ENCODE results near the gene PANK2. TPM values are rescaled to one million over a fixed set of nuclear protein-coding genes. Genes with fewer than 3 reads are reported as not detected.

The PANK2 gene
- total RNA-seq, 2 experiments from 2014 or later, result 77.3 to 82.3 TPM

DNA sequence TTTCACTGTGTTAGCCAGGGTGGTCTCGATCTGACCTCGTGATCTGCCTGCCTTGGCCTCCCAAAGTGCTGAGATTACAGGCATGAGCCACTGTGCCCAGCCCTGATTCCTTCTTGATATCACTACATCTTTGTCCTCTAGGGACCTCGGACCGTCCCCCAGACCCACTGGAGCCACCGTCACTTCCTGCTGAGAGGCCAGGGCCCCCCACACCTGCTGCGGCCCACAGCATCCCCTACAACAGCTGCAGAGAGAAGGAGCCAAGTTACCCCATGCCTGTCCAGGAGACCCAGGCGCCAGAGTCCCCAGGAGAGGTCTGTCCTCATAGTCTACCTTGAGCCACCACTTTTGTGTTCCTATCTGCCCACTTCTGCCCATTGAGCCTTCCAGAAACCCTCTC is 28.0 kb upstream of the PANK2 start:
- no peak for ATAC-seq
- no peaks in the 10 kb centered on the region for H3K27me3 Mint-ChIP-seq
- no peak overlapping the region for H3K4me3 Mint-ChIP-seq
- CTCF ChIA-PET, result interaction anchor here (0.7 kb wide), 1 partner anchor 1212 kb away, joined by 3 read pairs; no protein-coding TSS in a partner anchor
- no peak overlapping the region for H3K27ac Mint-ChIP-seq
- no peaks in the 10 kb centered on the region for H3K9me3 Mint-ChIP-seq (ENCODE audit: low read depth)
- peaks cover 47% of the 10 kb centered on the region for H3K36me3 Mint-ChIP-seq
- DNase-seq, result no peak
- peaks cover 2% of the 10 kb centered on the region for H3K4me1 Mint-ChIP-seq

DNA sequence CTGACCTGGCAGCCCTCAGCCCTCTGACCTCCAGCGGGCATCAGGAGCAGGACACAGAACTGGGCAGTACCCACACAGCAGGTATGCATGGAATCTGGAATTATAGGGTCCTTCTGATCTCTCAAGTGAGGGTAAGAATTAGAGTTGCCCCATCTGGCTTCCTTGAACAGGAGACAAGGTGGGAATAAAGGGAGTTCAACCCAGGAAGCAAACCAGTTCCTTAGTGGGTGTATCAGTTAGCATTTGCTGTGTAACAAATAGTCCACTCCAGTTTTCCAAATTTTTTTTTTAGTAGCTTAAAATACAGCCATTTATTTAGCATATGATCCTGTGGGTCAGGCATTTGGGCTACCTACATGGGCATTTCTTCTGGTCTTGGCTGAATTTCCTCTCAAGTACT is 26.9 kb upstream of the PANK2 start:
- no peak overlapping the region for H3K27ac Mint-ChIP-seq
- H3K27me3 Mint-ChIP-seq, result no peaks in the 10 kb centered on the region
- no peak overlapping the region for H3K4me3 Mint-ChIP-seq
- no peaks in the 10 kb centered on the region for H3K4me1 Mint-ChIP-seq
- CTCF ChIA-PET, result no interaction called here
- ATAC-seq, result no peak
- H3K36me3 Mint-ChIP-seq, result peaks cover 42% of the 10 kb centered on the region
- no peaks in the 10 kb centered on the region for H3K9me3 Mint-ChIP-seq (ENCODE audit: low read depth)
- DNase-seq, result no peak

DNA sequence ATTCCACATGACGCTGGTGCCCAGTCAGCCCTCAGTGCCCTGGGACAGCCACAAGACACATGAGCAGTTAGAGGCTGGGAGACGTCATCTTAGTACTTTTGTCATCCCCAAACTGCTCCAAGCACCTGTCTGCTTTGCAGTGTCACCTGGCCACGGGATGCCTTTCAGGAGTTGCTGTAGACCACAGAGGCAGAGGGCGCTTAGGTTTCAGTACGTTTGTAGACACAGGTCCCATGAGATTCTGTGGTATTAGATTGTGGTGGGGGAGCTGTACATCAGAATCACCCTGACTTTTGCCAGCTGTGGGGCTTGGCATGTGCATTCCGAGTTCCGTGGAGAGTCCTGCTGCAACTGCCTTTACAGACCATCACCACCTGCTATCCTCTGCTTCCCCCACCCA is 25.9 kb upstream of the PANK2 start:
- no peaks in the 10 kb centered on the region for H3K9me3 Mint-ChIP-seq (ENCODE audit: low read depth)
- CTCF ChIA-PET, result no interaction called here
- no peak overlapping the region for H3K4me3 Mint-ChIP-seq
- H3K27ac Mint-ChIP-seq, result no peak overlapping the region
- ATAC-seq (no peak), DNase-seq (no peak)
- no peaks in the 10 kb centered on the region for H3K27me3 Mint-ChIP-seq
- peaks cover 36% of the 10 kb centered on the region for H3K36me3 Mint-ChIP-seq
- no peaks in the 10 kb centered on the region for H3K4me1 Mint-ChIP-seq

DNA sequence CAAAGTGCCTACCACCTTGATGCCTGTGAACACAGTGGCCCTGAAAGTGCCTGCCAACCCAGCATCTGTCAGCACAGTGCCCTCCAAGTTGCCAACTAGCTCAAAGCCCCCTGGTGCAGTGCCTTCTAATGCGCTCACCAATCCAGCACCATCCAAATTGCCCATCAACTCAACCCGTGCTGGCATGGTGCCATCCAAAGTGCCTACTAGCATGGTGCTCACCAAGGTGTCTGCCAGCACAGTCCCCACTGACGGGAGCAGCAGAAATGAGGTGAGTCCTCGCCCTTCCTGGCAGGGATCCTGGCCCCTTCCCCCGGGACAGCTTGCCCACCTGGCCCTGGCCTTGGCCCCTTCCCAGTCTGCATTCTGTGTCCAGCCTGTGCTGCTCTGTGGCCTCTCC is 24.7 kb upstream of the PANK2 start:
- no peaks in the 10 kb centered on the region for H3K9me3 Mint-ChIP-seq (ENCODE audit: low read depth)
- no peak for ATAC-seq
- H3K4me3 Mint-ChIP-seq, result no peak overlapping the region
- peaks cover 34% of the 10 kb centered on the region for H3K36me3 Mint-ChIP-seq
- no peak overlapping the region for H3K27ac Mint-ChIP-seq
- DNase-seq, result no peak
- H3K27me3 Mint-ChIP-seq, result no peaks in the 10 kb centered on the region
- CTCF ChIA-PET, result no interaction called here
- H3K4me1 Mint-ChIP-seq, result no peaks in the 10 kb centered on the region

DNA sequence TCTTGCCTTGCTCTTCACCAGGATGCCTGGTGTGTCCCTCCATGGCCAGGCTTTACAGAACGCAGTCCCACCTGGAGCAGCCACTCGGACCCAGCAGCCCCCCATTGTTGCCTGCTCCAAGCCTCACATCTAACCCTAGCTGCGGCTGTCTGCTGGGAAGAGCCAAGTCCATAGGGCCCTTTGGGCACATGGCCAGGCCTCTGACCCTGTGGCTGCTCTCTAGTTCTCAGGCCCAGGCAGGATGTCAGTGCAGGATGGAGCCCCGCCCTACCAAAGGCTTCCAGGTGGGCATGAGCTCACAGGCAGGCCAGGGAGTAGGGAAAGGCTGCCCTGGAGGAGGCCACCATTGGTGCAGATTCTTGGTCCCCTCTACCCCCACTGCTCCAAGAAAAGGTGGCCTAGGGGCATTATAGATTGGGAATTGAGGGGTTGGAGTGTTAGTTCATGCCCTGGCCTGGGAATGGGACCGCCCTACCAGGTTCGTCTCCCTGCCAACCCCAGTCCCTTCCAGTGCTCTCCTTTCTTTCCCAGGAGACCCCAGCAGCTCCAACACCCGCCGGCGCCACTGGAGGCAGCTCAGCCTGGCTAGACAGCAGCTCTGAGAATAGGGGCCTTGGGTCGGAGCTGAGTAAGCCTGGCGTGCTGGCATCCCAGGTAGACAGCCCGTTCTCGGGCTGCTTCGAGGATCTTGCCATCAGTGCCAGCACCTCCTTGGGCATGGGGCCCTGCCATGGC is 23.9 kb upstream of the PANK2 start:
- no peaks in the 10 kb centered on the region for H3K27me3 Mint-ChIP-seq
- ATAC-seq, result no peak

DNA sequence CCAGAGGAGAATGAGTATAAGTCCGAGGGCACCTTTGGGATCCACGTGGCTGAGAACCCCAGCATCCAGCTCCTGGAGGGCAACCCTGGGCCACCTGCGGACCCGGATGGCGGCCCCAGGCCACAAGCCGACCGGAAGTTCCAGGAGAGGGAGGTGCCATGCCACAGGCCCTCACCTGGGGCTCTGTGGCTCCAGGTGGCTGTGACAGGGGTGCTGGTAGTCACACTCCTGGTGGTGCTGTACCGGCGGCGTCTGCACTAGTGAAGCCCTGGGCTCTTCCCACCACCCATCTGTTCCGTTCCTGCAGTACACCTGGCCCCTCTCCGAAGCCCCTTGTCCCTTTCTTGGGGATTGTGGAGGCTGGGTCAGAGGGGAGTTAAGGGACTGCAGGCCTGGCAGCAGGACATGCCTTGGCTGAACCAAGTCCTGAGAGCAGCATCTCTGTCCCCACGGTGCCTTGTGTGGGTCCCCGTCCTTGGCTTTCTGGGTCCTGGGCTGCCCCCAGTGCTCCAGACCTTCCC is 23.2 kb upstream of the PANK2 start:
- no peaks in the 10 kb centered on the region for H3K4me1 Mint-ChIP-seq
- no peak for ATAC-seq
- CTCF ChIA-PET, result no interaction called here
- H3K27me3 Mint-ChIP-seq, result no peaks in the 10 kb centered on the region
- H3K27ac Mint-ChIP-seq, result no peak overlapping the region
- no peak overlapping the region for H3K4me3 Mint-ChIP-seq
- H3K36me3 Mint-ChIP-seq, result peaks cover 37% of the 10 kb centered on the region
- no peaks in the 10 kb centered on the region for H3K9me3 Mint-ChIP-seq (ENCODE audit: low read depth)
- no peak for DNase-seq

More for the DNA sequence above, 23.9 kb upstream of the PANK2 start:
- H3K9me3 Mint-ChIP-seq (ENCODE audit: low read depth), result no peaks in the 10 kb centered on the region
- no peak overlapping the region for H3K4me3 Mint-ChIP-seq
- H3K36me3 Mint-ChIP-seq, result peaks cover 34% of the 10 kb centered on the region
- CTCF ChIA-PET, result interaction anchor here (0.6 kb wide), 1 partner anchor 126 kb away, joined by 5 read pairs; no protein-coding TSS in a partner anchor
- no peaks in the 10 kb centered on the region for H3K4me1 Mint-ChIP-seq
- no peak for DNase-seq
- no peak overlapping the region for H3K27ac Mint-ChIP-seq

DNA sequence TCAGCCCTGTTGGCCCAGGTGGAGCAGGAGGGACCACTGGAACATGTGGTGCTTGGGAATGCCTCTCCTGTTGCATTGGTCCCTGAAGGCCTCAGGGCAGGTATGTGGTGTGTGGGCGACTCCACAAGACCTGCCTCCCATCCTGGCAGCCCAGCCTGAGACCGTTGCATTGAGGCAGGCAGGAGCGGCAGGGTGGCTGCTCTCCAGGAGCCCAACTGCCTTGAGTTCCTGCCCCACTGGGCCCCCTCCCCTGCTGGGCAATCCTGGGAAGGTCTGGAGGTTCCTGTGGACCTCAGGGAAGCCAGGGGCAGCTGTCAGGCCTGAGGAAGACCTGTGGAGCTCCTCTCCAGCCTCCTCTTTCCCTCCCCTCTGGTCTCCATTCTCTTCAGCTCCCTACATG is 22.7 kb upstream of the PANK2 start:
- no peaks in the 10 kb centered on the region for H3K4me1 Mint-ChIP-seq
- DNase-seq, result no peak
- peaks cover 32% of the 10 kb centered on the region for H3K36me3 Mint-ChIP-seq
- no peak overlapping the region for H3K27ac Mint-ChIP-seq
- no peaks in the 10 kb centered on the region for H3K9me3 Mint-ChIP-seq (ENCODE audit: low read depth)
- H3K4me3 Mint-ChIP-seq, result no peak overlapping the region
- ATAC-seq, result no peak
- no peaks in the 10 kb centered on the region for H3K27me3 Mint-ChIP-seq
- CTCF ChIA-PET, result no interaction called here

DNA sequence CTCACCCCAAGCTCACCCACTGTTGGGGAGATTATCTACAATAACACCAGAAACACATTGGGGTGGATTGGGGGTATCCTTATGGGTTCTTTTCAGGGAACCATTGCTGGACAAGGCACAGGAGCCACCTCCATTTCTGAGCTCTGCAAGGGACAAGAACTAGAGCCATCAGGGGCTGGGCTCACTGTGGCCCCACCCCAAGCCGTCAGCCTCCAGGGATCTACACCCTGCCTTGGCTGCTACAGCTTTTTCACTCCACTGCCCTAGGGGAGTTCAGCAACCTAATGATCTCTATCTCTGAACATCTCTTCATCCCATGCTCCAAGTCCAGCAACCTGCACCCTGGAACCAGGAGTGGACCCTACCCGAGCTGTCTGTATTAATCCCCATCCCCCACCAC is 21.4 kb upstream of the PANK2 start:
- ATAC-seq (no peak), DNase-seq (no peak)
- CTCF ChIA-PET, result interaction anchor here (1.5 kb wide), 1 partner anchor 18 kb away, joined by 6 read pairs; no protein-coding TSS in a partner anchor
- H3K36me3 Mint-ChIP-seq, result peaks cover 21% of the 10 kb centered on the region
- no peaks in the 10 kb centered on the region for H3K27me3 Mint-ChIP-seq
- no peak overlapping the region for H3K27ac Mint-ChIP-seq
- no peaks in the 10 kb centered on the region for H3K9me3 Mint-ChIP-seq (ENCODE audit: low read depth)
- H3K4me3 Mint-ChIP-seq, result no peak overlapping the region
- H3K4me1 Mint-ChIP-seq, result no peaks in the 10 kb centered on the region

DNA sequence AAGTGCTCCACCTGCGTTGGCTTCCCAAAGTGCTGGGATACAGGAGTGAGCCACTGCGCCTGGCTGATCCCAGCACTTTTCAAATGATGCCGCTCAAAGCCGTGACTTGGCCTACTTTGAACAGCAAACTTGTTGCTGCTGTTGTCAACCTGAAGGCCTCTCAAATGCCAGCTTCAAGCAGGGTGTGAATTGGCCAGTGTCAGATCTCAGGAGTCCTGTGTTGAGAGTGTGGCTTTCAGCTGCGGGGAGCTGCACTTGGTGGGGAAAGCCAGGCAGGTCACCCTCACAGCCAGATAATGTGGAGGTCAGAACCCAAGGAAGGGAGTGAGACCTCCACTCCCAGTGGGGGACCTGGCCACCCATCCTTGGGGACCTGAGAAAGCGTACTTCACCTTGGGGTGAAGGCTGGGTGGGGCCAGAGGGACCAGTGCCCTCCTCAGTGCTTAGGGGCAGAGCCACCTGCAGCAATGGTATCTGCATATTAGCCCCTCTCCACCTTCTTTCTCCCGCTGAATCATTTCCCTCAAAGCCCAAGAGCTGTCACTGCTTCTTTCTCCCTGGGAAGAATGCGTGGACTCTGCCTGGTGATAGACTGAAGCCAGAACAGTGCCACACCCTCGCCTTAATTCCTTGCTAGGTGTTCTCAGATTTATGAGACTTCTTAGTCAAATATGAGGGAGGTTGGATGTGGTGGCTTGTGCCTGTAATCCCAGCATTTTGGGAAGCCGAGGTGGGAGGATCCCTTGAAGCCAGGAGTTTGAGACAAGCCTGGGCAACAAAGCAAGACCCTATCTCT is 19.1 kb upstream of the PANK2 start:
- H3K4me1 Mint-ChIP-seq, result no peaks in the 10 kb centered on the region
- H3K4me3 Mint-ChIP-seq, result no peak overlapping the region
- no peaks in the 10 kb centered on the region for H3K27me3 Mint-ChIP-seq
- no peak for ATAC-seq
- peaks cover 11% of the 10 kb centered on the region for H3K36me3 Mint-ChIP-seq
- H3K9me3 Mint-ChIP-seq (ENCODE audit: low read depth), result no peaks in the 10 kb centered on the region
- DNase-seq, result no peak
- CTCF ChIA-PET, result no interaction called here
- no peak overlapping the region for H3K27ac Mint-ChIP-seq

GRCh38 chr20:3871550-3872265 is 17.5 kb upstream of the PANK2 start:
- H3K4me1 Mint-ChIP-seq, result peaks cover 2% of the 10 kb centered on the region
- ATAC-seq, result no peak
- DNase-seq, result no peak
- H3K27me3 Mint-ChIP-seq, result no peaks in the 10 kb centered on the region
- H3K4me3 Mint-ChIP-seq, result no peak overlapping the region
- no peaks in the 10 kb centered on the region for H3K9me3 Mint-ChIP-seq (ENCODE audit: low read depth)
- CTCF ChIA-PET, result interaction anchor here (0.9 kb wide), 3 partner anchors 16 to 119 kb away, joined by 3 to 5 read pairs (median 4); no protein-coding TSS in a partner anchor
- H3K27ac Mint-ChIP-seq, result no peak overlapping the region
- H3K36me3 Mint-ChIP-seq, result peaks cover 11% of the 10 kb centered on the region

DNA sequence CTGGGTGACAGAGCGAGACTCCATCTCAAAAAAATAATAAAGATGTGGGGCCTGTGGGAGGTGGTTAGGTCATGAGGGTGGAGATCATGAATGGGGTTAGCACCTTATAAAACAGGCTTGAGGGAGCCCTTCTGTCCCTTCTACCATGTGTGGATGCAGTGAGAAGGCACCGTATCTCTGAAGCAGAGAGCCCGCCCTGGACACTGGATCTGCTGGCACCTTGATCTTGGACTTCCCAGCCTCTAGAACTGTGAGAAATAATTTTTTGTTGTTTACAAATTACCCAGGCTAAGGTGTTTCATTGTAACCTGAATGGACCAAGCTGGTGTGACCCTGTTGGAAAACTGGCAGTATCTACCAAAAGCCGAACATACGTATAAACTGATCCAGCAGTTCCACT is 15.7 kb upstream of the PANK2 start:
- Mint-ChIP-seq H3K27me3 (no peaks in the 10 kb centered on the region), H3K4me1 (peaks cover 4% of the 10 kb centered on the region), H3K27ac (no peak overlapping the region), H3K4me3 (no peak overlapping the region), H3K9me3 (ENCODE audit: low read depth) (no peaks in the 10 kb centered on the region), H3K36me3 (peaks cover 14% of the 10 kb centered on the region)
- CTCF ChIA-PET, result no interaction called here
- ATAC-seq (no peak), DNase-seq (no peak)

DNA sequence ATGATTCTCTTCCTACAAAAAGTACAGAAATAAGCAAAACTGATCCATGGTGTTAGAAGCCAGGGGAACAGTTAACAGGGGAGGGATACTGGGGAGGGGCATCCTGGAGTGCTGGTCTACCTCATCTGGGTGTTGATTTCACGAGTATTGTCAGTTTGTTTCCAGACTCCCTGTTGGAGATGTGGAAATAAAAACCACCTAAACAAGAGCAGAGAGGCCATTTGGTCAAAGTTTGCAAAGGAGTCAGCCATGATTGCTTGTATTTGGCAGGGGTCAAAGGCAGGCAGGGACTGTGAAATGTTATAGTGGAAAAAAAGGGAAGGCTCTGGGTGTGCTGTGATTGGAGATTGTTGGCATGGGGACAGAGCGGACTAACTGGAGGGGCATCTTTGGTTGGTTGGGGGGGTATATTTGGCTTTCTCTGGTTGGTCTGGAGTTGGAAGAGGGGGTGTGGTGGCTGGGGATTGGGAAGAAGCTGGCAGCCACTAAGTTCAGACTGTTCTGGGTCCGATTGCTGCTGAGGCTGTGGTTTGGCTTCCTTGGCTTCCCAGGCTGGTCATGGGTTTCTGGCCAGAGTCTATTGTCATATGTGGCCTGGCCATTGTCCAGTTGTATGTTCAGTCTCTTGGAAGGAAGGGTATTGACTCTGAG is 14.9 kb upstream of the PANK2 start:
- ATAC-seq (no peak), DNase-seq (no peak)
- CTCF ChIA-PET, result interaction anchor here (1.8 kb wide), 1 partner anchor 19 kb away, joined by 6 read pairs; no protein-coding TSS in a partner anchor
- H3K27ac Mint-ChIP-seq, result no peak overlapping the region
- peaks cover 17% of the 10 kb centered on the region for H3K36me3 Mint-ChIP-seq
- peaks cover 4% of the 10 kb centered on the region for H3K4me1 Mint-ChIP-seq
- no peak overlapping the region for H3K4me3 Mint-ChIP-seq
- no peaks in the 10 kb centered on the region for H3K27me3 Mint-ChIP-seq
- no peaks in the 10 kb centered on the region for H3K9me3 Mint-ChIP-seq (ENCODE audit: low read depth)
